ENCODE data around the gene TRERF1.

The TRERF1 gene

GRCh38 chr6:42264852-42265390, 186.8 kb downstream of the TRERF1 start:
- H3K4me3 ChIP-seq (replicated peaks in 1 of 2; ENCODE audit: low read depth in 2 of 2, low read length in 2 of 2): no peak overlapping the region
- DNase-seq (ENCODE audit: low read depth in 2 of 2): no peak
- no peak for TF ChIP-seq CTCF (IDR thresholded peaks at IDR 0.05; ENCODE audit: low read depth, low read length)

GRCh38 chr6:42264162-42264851, 187.4 kb downstream of the TRERF1 start:
- H3K4me3 ChIP-seq (replicated peaks in 1 of 2; ENCODE audit: low read depth in 2 of 2, low read length in 2 of 2): no peak overlapping the region
- no peak for DNase-seq (ENCODE audit: low read depth in 2 of 2)
- TF ChIP-seq CTCF (IDR thresholded peaks at IDR 0.05; ENCODE audit: low read depth, low read length): no peak

- DNase-seq (ENCODE audit: low read depth in 2 of 2): no peak
- H3K4me3 ChIP-seq (replicated peaks in 1 of 2; ENCODE audit: low read depth in 2 of 2, low read length in 2 of 2): no peak overlapping the region
- no peak for TF ChIP-seq CTCF (IDR thresholded peaks at IDR 0.05; ENCODE audit: low read depth, low read length)
Measured at GRCh38 chr6:42263165-42263728, 188.5 kb downstream of the TRERF1 start.

- DNase-seq (ENCODE audit: low read depth in 2 of 2): peak in 1 of 2 donors; percentile 25
- no peak overlapping the region for H3K4me3 ChIP-seq (replicated peaks in 1 of 2; ENCODE audit: low read depth in 2 of 2, low read length in 2 of 2)
- TF ChIP-seq CTCF (IDR thresholded peaks at IDR 0.05; ENCODE audit: low read depth, low read length): peak; percentile 59
Measured at GRCh38 chr6:42260972-42261371, 190.8 kb downstream of the TRERF1 start.

- DNase-seq (ENCODE audit: low read depth in 2 of 2): no peak
- H3K4me3 ChIP-seq (replicated peaks in 1 of 2; ENCODE audit: low read depth in 2 of 2, low read length in 2 of 2): no peak overlapping the region
- TF ChIP-seq CTCF (IDR thresholded peaks at IDR 0.05; ENCODE audit: low read depth, low read length): no peak
Measured at GRCh38 chr6:42260396-42260888, 191.3 kb downstream of the TRERF1 start.

GRCh38 chr6:42259841-42260395, 191.8 kb downstream of the TRERF1 start:
- TF ChIP-seq CTCF (IDR thresholded peaks at IDR 0.05; ENCODE audit: low read depth, low read length): no peak
- no peak overlapping the region for H3K4me3 ChIP-seq (replicated peaks in 1 of 2; ENCODE audit: low read depth in 2 of 2, low read length in 2 of 2)
- DNase-seq (ENCODE audit: low read depth in 2 of 2): no peak
